T-cell (primary cell): ENCODE measurements around the gene ZNF598. TPM values are rescaled to one million over a fixed set of nuclear protein-coding genes. Genes with fewer than 3 reads are reported as not detected.
"Not testable (repeated sequence)": the region's sequence is repeated elsewhere in the genome, so short reads cannot be mapped to it uniquely, and the experiment has no call there.

ENCODE experiments used
- ATAC-seq, 4 experiments: fragments of 200-7000 bp in 3 of 4; fragments of 150-1000 bp in 1 of 4; cut with Tn5 transposase; replicated peaks in 1 of 4; 1 replicate in 3 of 4; 2 replicates in 1 of 4; pipeline ENCODE4 v1.10.0; 2021; ENCODE audit warnings: moderate library complexity in 3 of 4, mild to moderate bottlenecking in 2 of 4, moderate number of reproducible peaks in 1 of 4
- CTCF ChIA-PET, 2 donors: fragments of 300-600 bp; sonication (Branson Sonifier 250); formaldehyde crosslinking; loops; one replicate each; lab custom pipeline; 2022; ENCODE audit warnings: antibody characterized with exemption in 2 of 2; lab: Charles Lee
- POLR2A ChIA-PET, 2 donors: fragments of 300-600 bp; sonication (Branson Sonifier 250); formaldehyde crosslinking; loops; one replicate each; lab custom pipeline; 2022; ENCODE audit warnings: antibody characterized with exemption in 2 of 2; lab: Charles Lee
- DNase-seq, 35 experiments: peaks; one replicate each; pipeline versions ENCODE4 v3.0.0 to v3.0.0-alpha.2; 2013 to 2023
- H3K27ac ChIP-seq: one replicate; pipeline ENCODE4 v1.5.1; 2013; ENCODE audit warnings: low read length
- H3K27me3 ChIP-seq, 2 experiments: replicated peaks in 1 of 2; 1 replicate in 1 of 2; 2 replicates in 1 of 2; pipeline versions ENCODE4 v1.6.1 to v1.7.0; 2013; ENCODE audit warnings: low read length in 1 of 2, mixed read lengths in 1 of 2; ENCODE audit not compliant: control insufficient read depth in 2 of 2, insufficient read depth in 2 of 2; ENCODE audit errors: extremely low read depth in 1 of 2
- H3K36me3 ChIP-seq, 2 donors: 1 replicate in 1 of 2; 2 replicates in 1 of 2; pipeline versions ENCODE4 v1.6.1 to v1.7.0; 2013; ENCODE audit warnings: low read length in 1 of 2; ENCODE audit not compliant: control insufficient read depth in 2 of 2, insufficient read depth in 1 of 2; ENCODE audit errors: extremely low read depth in 1 of 2
- H3K4me1 ChIP-seq, 2 experiments: 1 replicate in 1 of 2; 2 replicates in 1 of 2; pipeline versions ENCODE4 v1.6.1 to v1.7.0; 2013; ENCODE audit warnings: low read length in 2 of 2, mixed read lengths in 1 of 2; ENCODE audit not compliant: insufficient read depth in 2 of 2, control insufficient read depth in 1 of 2; ENCODE audit errors: extremely low read depth in 1 of 2
- H3K4me3 ChIP-seq, 2 donors: 1 replicate in 1 of 2; 2 replicates in 1 of 2; pipeline versions ENCODE4 v1.5.1 to v1.7.0; 2013; ENCODE audit warnings: mild to moderate bottlenecking in 2 of 2, low read length in 1 of 2, moderate library complexity in 1 of 2; ENCODE audit not compliant: control insufficient read depth in 1 of 2; ENCODE audit errors: extremely low read depth in 1 of 2
- H3K9me3 ChIP-seq: 2 replicates; pipeline ENCODE4 v1.7.0; 2013
- H3K27ac Mint-ChIP-seq, 2 donors: one replicate each; pipeline ENCODE4 v1.8.0; 2020 to 2021; ENCODE audit warnings: mild to moderate bottlenecking in 2 of 2, mixed read lengths in 2 of 2
- H3K27me3 Mint-ChIP-seq, 2 donors: one replicate each; pipeline ENCODE4 v1.8.0; 2021 to 2022; ENCODE audit warnings: mixed read lengths in 2 of 2
- H3K36me3 Mint-ChIP-seq: one replicate; pipeline ENCODE4 v1.8.0; 2021; ENCODE audit warnings: mixed read lengths
- H3K4me1 Mint-ChIP-seq, 3 donors: one replicate each; pipeline ENCODE4 v1.8.0; 2020 to 2022; ENCODE audit warnings: mixed read lengths in 3 of 3, mild to moderate bottlenecking in 1 of 3
- H3K4me3 Mint-ChIP-seq, 3 donors: one replicate each; pipeline ENCODE4 v1.8.0; 2020 to 2022; ENCODE audit warnings: mild to moderate bottlenecking in 3 of 3, mixed read lengths in 3 of 3, moderate library complexity in 3 of 3
- H3K9me3 Mint-ChIP-seq, 3 donors: one replicate each; pipeline ENCODE4 v1.8.0; 2020 to 2022; ENCODE audit warnings: mixed read lengths in 3 of 3
- WGBS: methylation state at CpG from one replicate; pipeline ENCODE4 v1.1.5; 2013; ENCODE audit warnings: missing lambda C conversion rate; ENCODE audit not compliant: insufficient coverage; 5-methylcytosine and 5-hydroxymethylcytosine counted together
- total RNA-seq, 35 experiments: library from RNA in 6 of 35; stranded (reverse) in 6 of 35; fragments of 120-200 nt in 1 of 35; gene quantifications; one replicate each; pipeline versions ENCODE4 v1.2.1 to v1.2.4 and lab custom pipeline; 2013 to 2026

ZNF598 gene
- total RNA-seq, 5 donors from 2014 or later (not counting 1 experiment from before 2014, with no cell fraction given): 44.3 to 73.7 (median 68.8) TPM

DNA sequence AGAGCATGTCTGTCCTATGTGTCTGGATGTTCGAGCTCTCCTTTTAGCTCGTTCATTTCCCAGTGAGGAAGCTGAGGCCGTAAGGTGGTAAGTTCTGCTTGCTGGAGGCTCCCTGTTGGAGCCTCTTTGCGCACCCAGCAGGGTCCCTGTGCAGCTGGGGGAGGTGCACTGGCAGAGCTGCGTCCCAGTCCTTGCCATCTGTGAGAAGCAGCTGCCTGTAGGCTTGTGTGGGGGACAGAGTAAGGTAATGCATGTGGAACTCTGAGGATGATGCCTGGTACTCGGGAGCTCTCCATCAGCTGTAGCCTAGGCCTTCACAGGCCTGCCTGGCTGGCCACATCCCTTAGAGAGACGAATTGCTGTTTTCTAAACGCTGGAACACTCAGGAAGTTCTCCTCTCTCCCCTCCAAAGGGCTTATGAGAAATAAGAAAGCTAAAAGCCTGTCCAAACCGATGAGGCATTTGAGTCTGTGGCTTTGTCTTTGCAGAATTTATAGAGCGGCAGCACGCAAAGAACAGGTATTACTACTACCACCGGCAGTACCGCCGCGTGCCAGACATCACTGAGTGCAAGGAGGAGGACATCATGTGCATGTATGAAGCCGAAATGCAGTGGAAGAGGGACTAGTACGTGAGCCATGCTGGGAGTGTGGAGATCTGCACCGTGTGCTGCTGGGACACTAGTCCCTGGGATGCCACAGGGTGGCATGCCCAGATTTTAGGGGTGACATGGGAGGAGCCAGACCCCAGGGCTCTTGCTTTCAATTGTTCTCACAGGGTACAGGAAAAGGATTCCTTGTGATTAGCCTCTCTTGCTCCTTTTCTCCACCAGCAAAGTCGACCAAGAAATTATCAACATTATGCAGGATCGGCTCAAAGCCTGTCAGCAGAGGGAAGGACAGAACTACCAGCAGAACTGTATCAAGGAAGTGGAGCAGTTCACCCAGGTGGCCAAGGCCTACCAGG lies 48.7 kb downstream of the ZNF598 start:
- Histone ChIP-seq H3K4me1 (peaks cover 12 to 63% of the 10 kb centered on the region in 2 experiments), H3K4me3 (no peak overlapping the region), H3K27me3 (peaks cover 0 to 4% of the 10 kb centered on the region in 2 experiments), H3K27ac (peak overlapping the region; percentile 44), H3K36me3 (peaks cover 7 to 26% of the 10 kb centered on the region in 2 donors), H3K9me3 (no peaks in the 10 kb centered on the region)
- ATAC-seq (no peak), DNase-seq (peak in 3 of 35 experiments; percentile 19 to 50 (median 35))
- CTCF ChIA-PET: interaction anchor here in 1 of 2 donors (0.5 kb wide), 1 partner anchor 54 kb away, joined by 3 read pairs; no protein-coding TSS in a partner anchor
- H3K4me3 Mint-ChIP-seq: peak overlapping the region; percentile 90 to 91 (median 91)
- peak overlapping the region; percentile 93 for H3K27ac Mint-ChIP-seq
- POLR2A ChIA-PET: interaction anchor here in 1 of 2 donors (0.5 to 0.6 kb wide), 2 partner anchors 18 to 484 kb away, joined by 3 to 8 read pairs; partner anchors contain the start of gene MSRB1
- H3K36me3 Mint-ChIP-seq: peaks cover 21% of the 10 kb centered on the region
- no peaks in the 10 kb centered on the region for H3K9me3 Mint-ChIP-seq
- H3K4me1 Mint-ChIP-seq: peaks cover 37 to 53% (median 49%) of the 10 kb centered on the region in 3 donors
- no peaks in the 10 kb centered on the region for H3K27me3 Mint-ChIP-seq
- 32% methylated on average over 15 of the region's 20 CpGs for WGBS

DNA sequence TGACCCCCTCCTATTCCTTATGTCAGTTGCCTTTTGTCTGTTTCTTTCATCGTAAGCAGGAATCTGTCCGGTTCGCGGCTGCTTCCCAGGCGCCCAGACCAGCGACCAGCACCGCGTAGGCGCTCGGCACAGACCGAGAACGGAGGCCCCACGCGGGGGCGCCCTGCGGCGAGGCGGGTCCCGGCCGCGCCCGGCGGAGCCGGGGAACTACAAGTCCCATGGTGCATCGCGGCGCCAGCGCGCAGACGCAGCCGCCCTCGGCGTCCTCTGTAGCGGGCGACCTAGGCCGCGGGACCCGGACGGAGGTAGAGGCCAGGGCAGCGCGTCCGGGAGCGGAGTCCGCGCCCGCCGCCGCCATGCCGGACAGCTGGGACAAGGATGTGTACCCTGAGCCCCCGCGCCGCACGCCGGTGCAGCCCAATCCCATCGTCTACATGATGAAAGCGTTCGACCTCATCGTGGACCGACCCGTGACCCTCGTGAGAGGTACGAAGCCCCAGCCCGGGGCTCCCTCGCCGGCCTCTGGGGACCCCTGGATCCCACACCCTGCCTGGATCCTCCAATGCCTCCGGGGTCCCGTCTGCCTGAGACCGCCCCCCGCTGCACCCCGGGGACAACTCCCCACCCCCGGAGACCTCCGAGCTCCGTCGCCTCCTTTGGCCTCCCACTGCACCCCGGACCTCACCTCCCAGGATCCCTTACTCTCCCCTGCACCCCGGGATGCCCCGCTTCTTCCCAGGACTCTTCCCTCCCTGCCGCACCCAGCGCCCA lies 50.2 kb downstream of the ZNF598 start, which contains the start of gene NDUFB10:
Gene NDUFB10, plus strand, starts transcription at position 270 of the 771 bp plus-strand sequence. Its CDS starts 87 bp downstream, at position 357.
- Mint-ChIP-seq H3K9me3 (no peaks in the 10 kb centered on the region), H3K36me3 (peaks cover 21% of the 10 kb centered on the region), H3K27ac (peak within 1 kb of the TSS; percentile 93), H3K27me3 (no peaks in the 10 kb centered on the region), H3K4me1 (peaks cover 32 to 46% (median 43%) of the 10 kb centered on the region in 3 donors), H3K4me3 (peak within 1 kb of the TSS; percentile 90 to 91 (median 91))
- POLR2A ChIA-PET: no interaction called here
- H3K9me3 ChIP-seq: no peaks in the 10 kb centered on the region
- H3K27ac ChIP-seq: peak within 1 kb of the TSS; percentile 70
- DNase-seq: peak; percentile 68 to 95 (median 84)
- CTCF ChIA-PET: interaction anchor here in 1 of 2 donors (1.2 kb wide), 1 partner anchor 12 kb away, joined by 4 read pairs; the partner anchor contains the start of gene TBL3
- peaks cover 12 to 55% of the 10 kb centered on the region in 2 experiments for H3K4me1 ChIP-seq
- H3K27me3 ChIP-seq: peaks cover 0 to 5% of the 10 kb centered on the region in 2 experiments
- H3K36me3 ChIP-seq: peaks cover 7 to 26% of the 10 kb centered on the region in 2 donors
- WGBS: under 1% methylated on average over 79 of the region's 79 CpGs
- peak within 1 kb of the TSS; percentile 64 to 90 for H3K4me3 ChIP-seq
- peak; percentile 83 to 93 (median 88) for ATAC-seq

DNA sequence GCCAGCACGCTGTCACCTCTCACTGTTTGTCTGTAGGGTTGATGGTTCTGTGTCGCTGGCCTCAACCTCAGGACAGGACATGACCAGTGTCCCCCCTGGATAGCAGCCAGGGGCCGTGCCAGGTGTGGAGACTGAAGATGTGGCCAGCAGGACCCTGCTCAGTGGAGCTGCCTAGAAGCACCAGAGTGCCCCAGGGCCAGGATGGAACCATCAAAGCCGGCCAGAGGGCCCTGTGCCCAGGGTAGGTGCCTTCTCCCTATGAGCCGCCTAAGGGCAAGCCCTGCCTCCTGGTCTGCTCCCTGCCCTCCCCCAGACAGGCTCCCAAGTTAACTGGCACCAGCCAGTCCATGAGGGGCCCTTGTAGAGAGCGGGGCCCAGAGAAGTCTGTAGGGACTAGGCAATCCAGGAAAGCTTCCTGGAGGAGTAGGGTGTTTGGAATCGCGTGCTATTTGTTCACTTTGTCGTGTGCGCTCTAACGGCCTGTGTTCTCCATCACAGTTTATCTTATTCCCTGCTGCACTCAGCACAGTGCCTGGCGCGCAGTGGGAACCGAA lies 50.8 kb downstream of the ZNF598 start:
- no peaks in the 10 kb centered on the region for H3K9me3 Mint-ChIP-seq
- no peak overlapping the region for H3K27ac Mint-ChIP-seq
- peak overlapping the region; percentile 40 to 90 for H3K4me3 ChIP-seq
- ATAC-seq: peak in 3 of 4 experiments; percentile 1 to 4 (median 1)
- peaks cover 0 to 11% of the 10 kb centered on the region in 2 experiments for H3K27me3 ChIP-seq
- H3K4me1 Mint-ChIP-seq: peaks cover 27 to 41% (median 40%) of the 10 kb centered on the region in 3 donors
- H3K36me3 ChIP-seq: peaks cover 7 to 26% of the 10 kb centered on the region in 2 donors
- peaks cover 11 to 50% of the 10 kb centered on the region in 2 experiments for H3K4me1 ChIP-seq
- H3K9me3 ChIP-seq: no peaks in the 10 kb centered on the region
- peaks cover 16% of the 10 kb centered on the region for H3K36me3 Mint-ChIP-seq
- ChIA-PET POLR2A (no interaction called here), CTCF (interaction anchor here in 1 of 2 donors (1.2 kb wide), 1 partner anchor 13 kb away, joined by 4 read pairs; the partner anchor contains the start of gene TBL3)
- peak overlapping the region; percentile 90 to 91 (median 91) for H3K4me3 Mint-ChIP-seq
- H3K27ac ChIP-seq: no peak overlapping the region
- WGBS: 51% methylated on average over 9 of the region's 14 CpGs
- no peaks in the 10 kb centered on the region for H3K27me3 Mint-ChIP-seq
- no peak for DNase-seq

DNA sequence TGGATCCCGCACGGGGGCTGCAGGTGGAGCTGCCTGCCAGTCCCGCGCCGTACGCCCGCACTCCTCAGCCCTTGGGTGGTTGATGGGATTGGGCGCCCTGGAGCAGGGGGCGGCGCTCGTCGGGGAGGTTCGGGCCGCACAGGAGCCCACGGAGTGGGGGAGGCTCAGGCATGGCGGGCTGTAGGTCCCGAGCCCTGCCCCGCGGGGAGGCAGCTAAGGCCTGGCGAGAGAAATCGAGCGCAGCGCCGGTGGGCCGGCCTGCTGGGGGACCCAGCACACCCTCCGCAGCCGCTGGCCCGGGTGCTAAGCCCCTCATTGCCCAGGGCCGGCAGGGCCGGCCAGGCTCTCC lies 51.5 kb downstream of the ZNF598 start:
- H3K27ac ChIP-seq, H3K9me3 ChIP-seq, ATAC-seq, DNase-seq, H3K4me3 Mint-ChIP-seq, H3K27ac Mint-ChIP-seq, H3K27me3 Mint-ChIP-seq, H3K9me3 Mint-ChIP-seq, POLR2A ChIA-PET, H3K4me3 ChIP-seq: not testable (repeated sequence)
- 79% methylated on average over 27 of the region's 30 CpGs for WGBS
- Mint-ChIP-seq H3K36me3 (peaks cover 11% of the 10 kb centered on the region), H3K4me1 (peaks cover 20 to 34% (median 34%) of the 10 kb centered on the region in 3 donors)
- peaks cover 7 to 21% of the 10 kb centered on the region in 2 donors for H3K36me3 ChIP-seq
- peaks cover 7 to 44% of the 10 kb centered on the region in 2 experiments for H3K4me1 ChIP-seq
- CTCF ChIA-PET: interaction anchor here (0.6 to 1.2 kb wide), 3 partner anchors 14 to 182 kb away, joined by 3 to 5 read pairs (median 4); partner anchors contain the start of gene TBL3 (in 1 of the 2)
- peaks cover 0 to 15% of the 10 kb centered on the region in 2 experiments for H3K27me3 ChIP-seq

DNA sequence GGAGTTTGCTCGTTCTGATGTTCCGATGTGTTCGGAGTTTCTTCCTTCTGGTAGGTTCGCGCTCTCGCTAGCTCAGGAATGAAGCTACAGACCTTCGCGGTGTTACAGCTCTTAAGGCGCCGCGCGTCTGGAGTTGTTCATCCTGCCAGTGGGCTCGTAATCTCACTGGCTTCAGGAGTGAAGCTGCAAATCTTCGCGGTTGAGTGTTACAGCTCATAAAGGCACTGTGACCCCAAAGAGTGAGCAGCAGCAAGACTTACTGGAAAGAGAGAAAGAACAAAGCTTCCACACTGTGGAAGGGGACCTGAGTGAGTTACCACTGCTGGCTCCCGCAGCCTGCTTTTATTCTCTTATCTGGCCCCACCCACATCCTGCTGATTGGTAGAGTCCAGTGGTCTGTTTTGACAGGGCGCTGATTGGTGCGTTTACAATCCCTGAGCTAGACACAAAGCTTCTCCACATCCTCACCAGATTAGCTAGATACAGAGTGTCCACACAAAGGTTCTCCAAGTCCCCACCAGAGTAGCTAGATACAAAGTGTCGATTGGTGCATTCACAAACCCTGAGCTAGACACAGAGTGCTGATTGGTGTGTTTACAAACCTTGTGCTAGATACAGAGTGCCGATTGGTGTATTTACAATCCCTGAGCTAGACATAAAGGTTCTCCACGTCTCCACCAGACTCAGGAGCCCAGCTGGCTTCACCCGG lies 52.0 kb downstream of the ZNF598 start:
- H3K27me3 Mint-ChIP-seq, H3K4me3 Mint-ChIP-seq, H3K27ac Mint-ChIP-seq, H3K9me3 ChIP-seq, POLR2A ChIA-PET, H3K27ac ChIP-seq, ATAC-seq, H3K4me3 ChIP-seq, DNase-seq, H3K36me3 Mint-ChIP-seq, H3K9me3 Mint-ChIP-seq: not testable (repeated sequence)
- Histone ChIP-seq H3K36me3 (peaks cover 7 to 16% of the 10 kb centered on the region in 2 donors), H3K27me3 (peaks cover 0 to 19% of the 10 kb centered on the region in 2 experiments), H3K4me1 (peaks cover 7 to 38% of the 10 kb centered on the region in 2 experiments)
- WGBS: 98% methylated on average over 12 of the region's 22 CpGs
- H3K4me1 Mint-ChIP-seq: peaks cover 15 to 29% (median 28%) of the 10 kb centered on the region in 3 donors
- CTCF ChIA-PET: interaction anchor here (0.6 to 1.0 kb wide), 2 partner anchors 47 to 183 kb away, joined by 3 to 5 read pairs; no protein-coding TSS in a partner anchor
